Stimulated activated CD4-positive, alpha-beta T cell treated with anti-CD3 and anti-CD28 coated beads, Interleukin-2, amount 100 ng/mL, for 24 hours (primary cell): ENCODE data around the gene RNF144B.

Experiments
- DNase-seq, 2 donors: peaks; one replicate each; pipeline ENCODE4 v3.0.0-alpha.2; 2020

RNF144B gene

GRCh38 chr6:18491308-18492045 is 104.3 kb downstream of the RNF144B start:
- DNase-seq: no peak

- DNase-seq: no peak
These were observed 105.8 kb downstream of the RNF144B start for GRCh38 chr6:18492972-18493371.

GRCh38 chr6:18493382-18493891 is 106.3 kb downstream of the RNF144B start:
- no peak for DNase-seq

- DNase-seq: no peak
These were observed 106.8 kb downstream of the RNF144B start for GRCh38 chr6:18493925-18494324.

GRCh38 chr6:18495236-18495635 is 108.1 kb downstream of the RNF144B start:
- DNase-seq: no peak

- DNase-seq: no peak
These were observed 109.3 kb downstream of the RNF144B start for GRCh38 chr6:18496462-18496861.

- DNase-seq: no peak
These were observed 109.9 kb downstream of the RNF144B start for GRCh38 chr6:18497006-18497405.

GRCh38 chr6:18498408-18498807 is 111.3 kb downstream of the RNF144B start:
- no peak for DNase-seq

- no peak for DNase-seq
These were observed 113.9 kb downstream of the RNF144B start for GRCh38 chr6:18500921-18501662.

GRCh38 chr6:18501663-18502013 is 114.5 kb downstream of the RNF144B start:
- DNase-seq: no peak

- DNase-seq: no peak
These were observed 116.0 kb downstream of the RNF144B start for GRCh38 chr6:18503206-18503592.

GRCh38 chr6:18503593-18504231 is 116.6 kb downstream of the RNF144B start:
- DNase-seq: peak; percentile 22 to 31

GRCh38 chr6:18504232-18504596 is 117.1 kb downstream of the RNF144B start:
- DNase-seq: no peak

GRCh38 chr6:18506382-18507017 is 119.3 kb downstream of the RNF144B start:
- no peak for DNase-seq

GRCh38 chr6:18507018-18507415 is 119.9 kb downstream of the RNF144B start:
- DNase-seq: no peak

- DNase-seq: no peak
These were observed 120.4 kb downstream of the RNF144B start for GRCh38 chr6:18507561-18507960.

GRCh38 chr6:18509871-18510643 is 122.9 kb downstream of the RNF144B start:
- DNase-seq: peak in 1 of 2 donors; percentile 58

- DNase-seq: no peak
These were observed 123.5 kb downstream of the RNF144B start for GRCh38 chr6:18510644-18511033.

GRCh38 chr6:18511211-18511610 is 124.1 kb downstream of the RNF144B start:
- DNase-seq: no peak

GRCh38 chr6:18513253-18513798 is 126.2 kb downstream of the RNF144B start:
- DNase-seq: no peak

GRCh38 chr6:18514180-18514579 is 127.0 kb downstream of the RNF144B start:
- DNase-seq: no peak

- no peak for DNase-seq
These were observed 128.6 kb downstream of the RNF144B start for GRCh38 chr6:18515767-18516166.
